OCI-LY1 (cell line): ENCODE data around the gene GNG7.
"Not testable (repeated sequence)": the region's sequence is repeated elsewhere in the genome, so short reads cannot be mapped to it uniquely, and the experiment has no call there.

Experiments
- H2AFZ ChIP-seq: fragments of 200-600 bp; sonication (generic), shearing (Covaris generic); 2 replicates; pipeline ENCODE4 v1.6.0; 2014; ENCODE audit warnings: antibody characterized with exemption, mild to moderate bottlenecking, low read length
- H3F3A ChIP-seq: fragments of 200-600 bp; sonication (generic), shearing (Covaris generic); 2 replicates; pipeline ENCODE4 v1.6.0; 2014; ENCODE audit warnings: mild to moderate bottlenecking, antibody characterized with exemption, low read length, moderate library complexity; ENCODE audit not compliant: insufficient read depth
- H3K27ac ChIP-seq: fragments of 200-600 bp; sonication (generic); 2 replicates; pipeline ENCODE4 v1.5.1; 2014; ENCODE audit warnings: low read length, mixed run types, mild to moderate bottlenecking, low read depth; ENCODE audit not compliant: poor library complexity, severe bottlenecking
- H3K27me3 ChIP-seq: fragments of 200-600 bp; sonication (generic); 2 replicates; pipeline ENCODE4 v1.6.0; 2014; ENCODE audit warnings: antibody characterized with exemption, mild to moderate bottlenecking, low read length, moderate library complexity; ENCODE audit not compliant: insufficient read depth
- H3K36me3 ChIP-seq: fragments of 200-600 bp; sonication (generic); 2 replicates; pipeline ENCODE4 v1.6.1; 2014; ENCODE audit warnings: mild to moderate bottlenecking, antibody characterized with exemption, low read length, moderate library complexity, mixed read lengths; ENCODE audit not compliant: insufficient read depth
- H3K4me1 ChIP-seq: fragments of 200-600 bp; sonication (generic); 2 replicates; pipeline ENCODE4 v1.5.1; 2014; ENCODE audit warnings: mild to moderate bottlenecking, low read length, moderate library complexity; ENCODE audit not compliant: insufficient read depth, severe bottlenecking
- H3K4me2 ChIP-seq: fragments of 200-600 bp; sonication (generic), shearing (Covaris generic); 2 replicates; pipeline ENCODE4 v1.6.1; 2014; ENCODE audit warnings: low read length
- H3K4me3 ChIP-seq: fragments of 200-600 bp; sonication (generic); 2 replicates; pipeline ENCODE4 v1.5.1; 2014; ENCODE audit warnings: low read length, low read depth, mild to moderate bottlenecking, mixed read lengths; ENCODE audit not compliant: poor library complexity, severe bottlenecking
- H3K79me2 ChIP-seq: fragments of 200-600 bp; shearing (Covaris generic); 2 replicates; pipeline ENCODE4 v1.6.1; 2016; ENCODE audit warnings: mixed run types, low read length, mixed read lengths; ENCODE audit not compliant: insufficient read depth
- H3K9ac ChIP-seq: fragments of 200-600 bp; sonication (generic), shearing (Covaris generic); 2 replicates; pipeline ENCODE4 v1.6.1; 2014; ENCODE audit warnings: mild to moderate bottlenecking, low read length, mixed read lengths
- H3K9me2 ChIP-seq: fragments of 200-600 bp; sonication (generic), shearing (Covaris generic); 2 replicates; pipeline ENCODE4 v1.6.1; 2014; ENCODE audit warnings: low read depth, mild to moderate bottlenecking, low read length, mixed read lengths
- H3K9me3 ChIP-seq: fragments of 200-600 bp; shearing (Covaris generic); 2 replicates; pipeline ENCODE4 v1.6.1; 2014; ENCODE audit warnings: low read length, mixed read lengths
- H4K20me1 ChIP-seq: fragments of 200-600 bp; sonication (generic), shearing (Covaris generic); 2 replicates; pipeline ENCODE4 v1.6.0; 2016; ENCODE audit warnings: mild to moderate bottlenecking, low read length; ENCODE audit not compliant: insufficient read depth
- EZH2 ChIP-seq: fragments of 200-600 bp; sonication (generic), shearing (Covaris generic); IDR thresholded peaks from 2 replicates; pipeline ENCODE4 v1.8.0; 2017; ENCODE audit warnings: borderline replicate concordance, mixed run types, mild to moderate bottlenecking, antibody characterized with exemption, low read length, moderate library complexity, mixed read lengths
- TF ChIP-seq, protein P1 (sequence below): fragments of 200-600 bp; sonication (generic), shearing (Covaris generic); IDR thresholded peaks from 2 replicates; pipeline ENCODE4 v1.5.1; 2017; ENCODE audit warnings: mild to moderate bottlenecking, antibody characterized with exemption, low read length, moderate library complexity, mixed read lengths

Gene GNG7

GRCh38 chr19:2509096-2509495 lies 193.4 kb downstream of the GNG7 start:
- no peak overlapping the region for H2AFZ ChIP-seq
- no peaks in the 10 kb centered on the region for H3F3A ChIP-seq
- H3K79me2 ChIP-seq: no peaks in the 10 kb centered on the region
- no peaks in the 10 kb centered on the region for H3K9me2 ChIP-seq
- no peaks in the 10 kb centered on the region for H4K20me1 ChIP-seq
- H3K9me3 ChIP-seq: no peaks in the 10 kb centered on the region
- no peaks in the 10 kb centered on the region; the same call in 1 of the 2 replicates for H3K27me3 ChIP-seq
- H3K36me3 ChIP-seq: no peaks in the 10 kb centered on the region
- no peak overlapping the region for H3K9ac ChIP-seq
- no peak overlapping the region for H3K4me3 ChIP-seq
- H3K4me2 ChIP-seq: no peak overlapping the region
- no peak overlapping the region for H3K27ac ChIP-seq
- no peaks in the 10 kb centered on the region for H3K4me1 ChIP-seq
- TF ChIP-seq, protein P1, sequence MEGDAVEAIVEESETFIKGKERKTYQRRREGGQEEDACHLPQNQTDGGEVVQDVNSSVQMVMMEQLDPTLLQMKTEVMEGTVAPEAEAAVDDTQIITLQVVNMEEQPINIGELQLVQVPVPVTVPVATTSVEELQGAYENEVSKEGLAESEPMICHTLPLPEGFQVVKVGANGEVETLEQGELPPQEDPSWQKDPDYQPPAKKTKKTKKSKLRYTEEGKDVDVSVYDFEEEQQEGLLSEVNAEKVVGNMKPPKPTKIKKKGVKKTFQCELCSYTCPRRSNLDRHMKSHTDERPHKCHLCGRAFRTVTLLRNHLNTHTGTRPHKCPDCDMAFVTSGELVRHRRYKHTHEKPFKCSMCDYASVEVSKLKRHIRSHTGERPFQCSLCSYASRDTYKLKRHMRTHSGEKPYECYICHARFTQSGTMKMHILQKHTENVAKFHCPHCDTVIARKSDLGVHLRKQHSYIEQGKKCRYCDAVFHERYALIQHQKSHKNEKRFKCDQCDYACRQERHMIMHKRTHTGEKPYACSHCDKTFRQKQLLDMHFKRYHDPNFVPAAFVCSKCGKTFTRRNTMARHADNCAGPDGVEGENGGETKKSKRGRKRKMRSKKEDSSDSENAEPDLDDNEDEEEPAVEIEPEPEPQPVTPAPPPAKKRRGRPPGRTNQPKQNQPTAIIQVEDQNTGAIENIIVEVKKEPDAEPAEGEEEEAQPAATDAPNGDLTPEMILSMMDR: no peak
- no peak for TF ChIP-seq EZH2

- Histone ChIP-seq H3K79me2 (no peaks in the 10 kb centered on the region), H3K9me3 (no peaks in the 10 kb centered on the region), H4K20me1 (no peaks in the 10 kb centered on the region), H3F3A (no peaks in the 10 kb centered on the region), H3K9ac (no peak overlapping the region), H3K27ac (no peak overlapping the region), H3K4me2 (no peak overlapping the region), H3K9me2 (no peaks in the 10 kb centered on the region), H3K36me3 (no peaks in the 10 kb centered on the region), H2AFZ (no peak overlapping the region), H3K27me3 (no peaks in the 10 kb centered on the region), H3K4me3 (no peak overlapping the region), H3K4me1 (no peaks in the 10 kb centered on the region)
- TF ChIP-seq EZH2: no peak
- TF ChIP-seq, protein P1: no peak
Measured at GRCh38 chr19:2507109-2507508, 195.4 kb downstream of the GNG7 start.

- H3K36me3 ChIP-seq, H3K4me1 ChIP-seq, H3K9me3 ChIP-seq, H2AFZ ChIP-seq, H3K9ac ChIP-seq, H3K4me3 ChIP-seq, H3F3A ChIP-seq, H3K9me2 ChIP-seq, H3K79me2 ChIP-seq, H4K20me1 ChIP-seq, H3K27me3 ChIP-seq, H3K27ac ChIP-seq, H3K4me2 ChIP-seq: not testable (repeated sequence)
Measured at GRCh38 chr19:2506656-2507055, 195.8 kb downstream of the GNG7 start.

- no peaks in the 10 kb centered on the region for H3K79me2 ChIP-seq
- H3F3A ChIP-seq: no peaks in the 10 kb centered on the region
- no peaks in the 10 kb centered on the region for H4K20me1 ChIP-seq
- no peak overlapping the region for H3K4me2 ChIP-seq
- H3K9me3 ChIP-seq: no peaks in the 10 kb centered on the region
- H3K27me3 ChIP-seq: no peaks in the 10 kb centered on the region; the same call in 1 of the 2 replicates
- no peak overlapping the region for H3K27ac ChIP-seq
- no peak overlapping the region for H2AFZ ChIP-seq
- TF ChIP-seq EZH2: no peak
- TF ChIP-seq, protein P1: no peak
- no peaks in the 10 kb centered on the region for H3K9me2 ChIP-seq
- no peaks in the 10 kb centered on the region for H3K36me3 ChIP-seq
- H3K4me3 ChIP-seq: no peak overlapping the region
- H3K9ac ChIP-seq: no peak overlapping the region
- no peaks in the 10 kb centered on the region for H3K4me1 ChIP-seq
Measured at GRCh38 chr19:2503521-2504109, 198.9 kb downstream of the GNG7 start.
